Measurements from ENCODE around the gene BAIAP2L2. TPM values are rescaled to one million over a fixed set of nuclear protein-coding genes. Genes with fewer than 3 reads are reported as not detected.

BAIAP2L2 gene
- total RNA-seq, 1 donor from 2014 or later = under 0.01 TPM

DNA sequence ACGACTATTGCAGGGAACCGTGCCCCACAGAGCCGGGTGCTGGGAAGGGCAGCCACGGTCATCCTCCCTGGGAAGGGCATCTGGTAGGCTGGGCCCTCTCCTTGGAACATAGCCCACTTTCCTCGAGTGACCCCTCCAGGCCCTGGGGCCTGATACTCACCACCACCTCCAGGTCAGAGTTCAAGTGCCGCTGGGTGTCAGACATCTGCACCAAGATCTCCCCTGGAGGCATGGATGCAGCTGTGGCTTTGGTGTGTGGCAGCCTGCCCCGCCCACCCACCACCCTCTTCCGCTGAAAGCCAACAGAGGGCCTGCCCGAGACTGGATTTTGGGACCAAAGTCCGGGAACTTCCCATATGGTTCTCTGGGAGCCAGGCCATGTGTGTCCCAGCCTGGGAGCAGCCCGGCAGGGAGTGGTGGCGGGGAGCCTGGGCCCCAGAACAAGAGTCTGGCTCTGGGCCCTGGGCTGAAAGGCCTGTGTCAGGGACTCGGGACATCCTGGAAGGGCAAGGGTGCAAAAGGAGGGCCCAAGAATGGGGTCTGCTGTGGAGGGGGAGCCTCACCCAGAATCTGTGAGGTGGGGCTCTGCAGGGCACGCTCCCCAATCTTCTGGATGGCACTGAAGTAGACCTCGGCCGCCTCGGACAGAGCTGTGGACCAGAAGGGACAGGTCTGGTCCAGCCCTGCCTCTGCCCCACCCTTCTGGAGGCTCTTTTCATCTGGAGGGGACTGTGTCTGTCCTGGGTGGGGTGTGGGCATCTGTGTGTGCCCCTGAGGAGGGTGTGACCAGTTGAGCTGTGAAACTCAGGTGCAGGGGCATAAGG is 2.6 kb downstream of the BAIAP2L2 start:
- DNase-seq (ENCODE audit: low read depth, low spot score) = no peak

GRCh38 chr22:38106814-38107578 is 3.5 kb downstream of the BAIAP2L2 start:
- no peak for DNase-seq (ENCODE audit: low read depth, low spot score)

GRCh38 chr22:38104084-38104483 is 6.4 kb downstream of the BAIAP2L2 start:
- DNase-seq (ENCODE audit: low read depth, low spot score) = no peak

DNA sequence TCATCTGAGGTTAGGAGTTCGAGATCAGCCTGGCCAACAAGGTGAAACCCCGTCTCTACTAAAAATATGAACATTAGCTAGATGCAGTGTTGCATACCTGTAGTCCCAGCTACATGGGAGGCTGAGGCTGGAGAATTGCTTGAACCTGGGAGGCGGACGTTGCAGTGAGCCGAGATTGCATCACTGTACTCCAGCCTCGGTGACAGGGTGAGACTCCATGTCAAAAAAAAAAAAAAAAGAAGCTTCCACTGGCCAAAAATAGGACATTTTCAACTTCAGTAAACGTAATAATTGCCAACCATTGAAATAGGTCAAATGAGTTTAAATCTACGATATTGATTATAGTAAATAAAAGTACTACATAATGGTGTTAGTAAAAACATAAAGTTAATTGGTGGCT is 6.8 kb downstream of the BAIAP2L2 start:
- DNase-seq (ENCODE audit: low read depth, low spot score) = no peak

GRCh38 chr22:38098410-38099249 is 11.9 kb downstream of the BAIAP2L2 start:
- DNase-seq (ENCODE audit: low read depth, low spot score) = peak; percentile 53

- DNase-seq (ENCODE audit: low read depth, low spot score) = no peak
Measured at GRCh38 chr22:38097557-38098409, 12.7 kb downstream of the BAIAP2L2 start.

DNA sequence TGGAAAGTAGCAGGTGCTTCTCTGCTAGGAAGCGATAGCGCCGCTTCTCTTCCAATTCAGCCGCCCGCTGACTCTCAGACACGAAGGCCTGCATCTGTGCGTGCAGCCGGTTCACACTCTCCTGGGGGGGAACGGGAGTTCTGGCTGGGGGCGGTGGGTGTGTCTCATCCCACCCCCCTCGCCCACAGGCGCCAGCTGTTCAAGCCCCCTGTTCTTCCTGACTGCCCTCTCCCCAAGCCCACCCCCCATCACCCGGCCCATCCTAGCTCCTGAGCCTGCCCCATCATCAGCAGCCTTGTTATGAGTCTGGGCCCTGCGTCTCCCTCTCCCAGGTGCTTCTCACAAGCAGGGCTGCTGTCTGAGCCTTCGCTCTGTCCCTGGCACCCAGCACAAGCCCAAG is 13.4 kb downstream of the BAIAP2L2 start:
- no peak for DNase-seq (ENCODE audit: low read depth, low spot score)

GRCh38 chr22:38089474-38089851 is 21.0 kb downstream of the BAIAP2L2 start:
- DNase-seq (ENCODE audit: low read depth, low spot score) = no peak

GRCh38 chr22:38088629-38089473 is 21.6 kb downstream of the BAIAP2L2 start:
- no peak for DNase-seq (ENCODE audit: low read depth, low spot score)

DNA sequence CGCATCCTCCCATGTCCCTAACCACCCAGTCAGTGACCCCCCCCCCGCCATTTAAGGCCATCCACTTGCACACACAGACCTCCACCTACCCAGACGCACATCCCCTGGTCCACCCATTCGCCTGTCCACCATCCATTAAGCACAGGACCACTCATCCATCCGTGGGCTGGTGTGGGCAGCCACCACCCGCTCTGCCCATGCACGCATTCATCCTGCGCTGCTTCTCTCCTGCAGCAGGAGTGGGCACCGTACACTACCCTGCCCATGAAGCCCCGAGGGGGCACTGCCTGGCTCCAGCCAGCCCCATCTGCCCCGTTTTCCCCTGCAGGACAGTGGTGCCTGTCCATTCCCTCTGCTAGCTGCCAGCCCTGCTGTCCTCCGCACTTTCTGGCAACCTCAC is 22.6 kb downstream of the BAIAP2L2 start:
- DNase-seq (ENCODE audit: low read depth, low spot score) = no peak

GRCh38 chr22:38086942-38087341 is 23.5 kb downstream of the BAIAP2L2 start:
- no peak for DNase-seq (ENCODE audit: low read depth, low spot score)

GRCh38 chr22:38086001-38086845 is 24.3 kb downstream of the BAIAP2L2 start:
- DNase-seq (ENCODE audit: low read depth, low spot score) = no peak

DNA sequence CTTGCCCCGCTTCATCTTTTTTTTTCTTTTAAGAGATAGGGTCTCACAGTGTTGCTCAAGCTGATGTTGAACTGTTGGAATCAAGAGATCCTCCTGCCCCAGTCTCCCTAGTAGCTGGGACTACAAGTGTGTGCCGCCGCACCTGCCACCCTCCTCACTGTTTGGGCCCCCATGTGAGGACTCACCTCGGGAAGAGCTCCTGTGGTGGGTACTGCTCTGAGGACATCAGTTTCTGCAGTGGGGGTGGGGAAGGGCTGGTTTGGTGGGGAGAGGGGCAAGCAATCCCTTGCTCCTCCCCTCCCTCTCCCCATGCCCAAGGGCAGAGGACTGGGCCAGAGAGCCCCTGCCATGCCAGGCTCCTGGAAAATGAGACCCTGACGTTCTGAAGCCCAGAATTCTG is 25.0 kb downstream of the BAIAP2L2 start:
- DNase-seq (ENCODE audit: low read depth, low spot score) = no peak

DNA sequence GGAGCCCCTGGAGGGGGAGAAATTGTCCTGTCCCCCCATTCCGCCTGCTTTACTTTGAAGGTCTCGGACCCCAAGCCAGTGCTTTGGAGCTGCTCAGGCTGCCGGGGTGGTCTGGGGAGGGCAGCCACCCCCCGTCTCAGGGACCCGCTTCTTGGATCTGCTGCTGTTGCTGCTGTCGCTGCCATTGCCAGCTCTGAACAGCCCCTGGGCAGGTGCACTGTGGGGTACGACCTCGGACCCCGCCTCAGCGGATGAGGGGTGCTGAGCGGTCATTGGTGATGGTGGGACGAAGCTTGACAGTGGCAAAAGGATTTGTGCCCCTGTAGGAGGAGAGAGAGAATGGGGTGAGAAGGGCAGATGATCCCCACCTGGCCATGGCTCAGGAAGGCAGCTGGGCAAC is 25.4 kb downstream of the BAIAP2L2 start:
- DNase-seq (ENCODE audit: low read depth, low spot score) = no peak

- DNase-seq (ENCODE audit: low read depth, low spot score) = no peak
Measured at GRCh38 chr22:38083931-38084631, 26.4 kb downstream of the BAIAP2L2 start, which contains the start of gene SLC16A8. SLC16A8 (minus strand) TSS chr22:38084184; CDS start chr22:38082873, 1,311 bp downstream.

GRCh38 chr22:38082986-38083710 is 27.3 kb downstream of the BAIAP2L2 start:
- no peak for DNase-seq (ENCODE audit: low read depth, low spot score)

All from pulmonary artery endothelial cell (primary cell).